Gastrocnemius medialis (tissue), 4 donors: ENCODE measurements around the gene ODAPH. TPM values are rescaled to one million over a fixed set of nuclear protein-coding genes. Genes with fewer than 3 reads are reported as not detected.
"Not testable (repeated sequence)": the region's sequence is repeated elsewhere in the genome, so short reads cannot be mapped to it uniquely, and the experiment has no call there.

Experiments used
- ATAC-seq, 2 donors: fragments of 150-250 bp; one replicate each; pipeline ENCODE4 v1.9.1; 2016
- DNase-seq, 2 donors: peaks; one replicate each; pipeline ENCODE4 v3.0.0-alpha.2; 2019
- H3K27ac ChIP-seq, 4 donors: fragments of 200-600 bp; sonication (generic); 1 replicate in 1 of 4; 2 replicates in 3 of 4; pipeline ENCODE4 v1.5.1; 2016 to 2018; ENCODE audit warnings: mild to moderate bottlenecking in 2 of 4, moderate library complexity in 1 of 4
- H3K27me3 ChIP-seq, 3 donors: fragments of 200-600 bp; sonication (generic) in 2 of 3; 1 replicate in 1 of 3; 2 replicates in 2 of 3; pipeline versions ENCODE4 v1.5.1 to v1.6.0; 2016 to 2019; ENCODE audit warnings: mild to moderate bottlenecking in 1 of 3, moderate library complexity in 1 of 3
- H3K36me3 ChIP-seq, 2 donors: fragments of 200-600 bp; sonication (generic) in 1 of 2; one replicate each; pipeline ENCODE4 v1.5.1; 2017 to 2018
- H3K4me1 ChIP-seq, 2 donors: fragments of 200-600 bp; sonication (generic) in 1 of 2; one replicate each; pipeline ENCODE4 v1.5.1; 2016 to 2017; ENCODE audit warnings: mild to moderate bottlenecking in 2 of 2
- H3K4me3 ChIP-seq, 4 donors: fragments of 200-600 bp; sonication (generic) in 3 of 4; 1 replicate in 1 of 4; 2 replicates in 3 of 4; pipeline ENCODE4 v1.5.1; 2016 to 2019; ENCODE audit warnings: mild to moderate bottlenecking in 2 of 4
- H3K9me3 ChIP-seq, 3 donors: fragments of 200-600 bp; sonication (generic) in 2 of 3; 1 replicate in 1 of 3; 2 replicates in 2 of 3; pipeline ENCODE4 v1.5.1; 2016 to 2019
- CTCF ChIP-seq, 5 experiments: fragments of 450-650 bp in 3 of 5; fragments of 200-600 bp in 2 of 5; sonication (generic) in 2 of 5; IDR thresholded peaks in 4 of 5; conservative IDR thresholded peaks in 1 of 5; 1 replicate in 4 of 5; 2 replicates in 1 of 5; pipeline ENCODE4 v1.5.1; 2016 to 2019; ENCODE audit warnings: antibody characterized with exemption in 5 of 5, mild to moderate bottlenecking in 3 of 5, moderate library complexity in 3 of 5
- POLR2A ChIP-seq, 2 donors: fragments of 450-650 bp; IDR thresholded peaks; one replicate each; pipeline ENCODE4 v1.6.1; 2017; ENCODE audit warnings: antibody characterized with exemption in 2 of 2, mild to moderate bottlenecking in 2 of 2, moderate library complexity in 2 of 2
- in situ Hi-C, 4 donors: fragments of 200-750 bp; cut with MboI; loops; one replicate each; pipeline versions ENCODE4 v1.15.0 to v1.8.0; 2017; ENCODE audit warnings: low sequenced_read_pairs in 4 of 4
- intact Hi-C: fragments of 100-400 bp; cut with DNase I; formaldehyde crosslinking; loops from one replicate; pipeline ENCODE4 v1.15.1; 2023; ENCODE audit warnings: low total_unique reads
- total RNA-seq, 4 donors: library from RNA; depleted of rRNA; stranded (reverse); fragments of >200 nt; gene quantifications; one replicate each; pipeline versions ENCODE4 v1.1.0 to v1.2.3, GENCODE V29; 2016

ODAPH gene
- total RNA-seq = not detected

- Histone ChIP-seq H3K27me3 (no peaks in the 10 kb centered on the region), H3K27ac (no peak within 1 kb of the TSS), H3K4me3 (no peak within 1 kb of the TSS), H3K4me1 (no peaks in the 10 kb centered on the region), H3K9me3 (no peaks in the 10 kb centered on the region), H3K36me3 (no peaks in the 10 kb centered on the region)
- in situ Hi-C loops = no loop called here
- DNase-seq (no peak), ATAC-seq (no peak)
- intact Hi-C loops = no loop called here
- no peak for TF ChIP-seq POLR2A (IDR thresholded peaks at IDR 0.05)
- no peak for TF ChIP-seq CTCF (IDR thresholded peaks at IDR 0.05 in 4 of 5, conservative IDR thresholded peaks at IDR 0.05 in 1 of 5)
Measured at GRCh38 chr4:75555294-75556164, at the start of gene ODAPH. ODAPH (plus strand) TSS chr4:75556066; CDS start chr4:75556083, 17 bp downstream.

- H3K4me3 ChIP-seq, H3K9me3 ChIP-seq, intact Hi-C loops, DNase-seq, in situ Hi-C loops, H3K27me3 ChIP-seq, ATAC-seq: not testable (repeated sequence)
- Histone ChIP-seq H3K4me1 (peaks cover 45 to 46% of the 10 kb centered on the region in 2 donors), H3K27ac (peak overlapping the region in 1 of 4 donors; percentile 8), H3K36me3 (peaks cover 0 to 11% of the 10 kb centered on the region in 2 donors)
Measured at GRCh38 chr4:75509592-75509991, 46.3 kb upstream of the ODAPH start.

GRCh38 chr4:75511841-75512240, 44.0 kb upstream of the ODAPH start:
- Histone ChIP-seq H3K27me3 (no peaks in the 10 kb centered on the region), H3K4me3 (no peak overlapping the region), H3K9me3 (no peaks in the 10 kb centered on the region), H3K27ac (peak overlapping the region in 3 of 4 donors; percentile 41 to 95 (median 95)), H3K36me3 (peaks cover 0 to 5% of the 10 kb centered on the region in 2 donors), H3K4me1 (peaks cover 57 to 60% of the 10 kb centered on the region in 2 donors)
- in situ Hi-C loops = no loop called here
- TF ChIP-seq CTCF (IDR thresholded peaks at IDR 0.05 in 4 of 5, conservative IDR thresholded peaks at IDR 0.05 in 1 of 5) = no peak
- TF ChIP-seq POLR2A (IDR thresholded peaks at IDR 0.05) = no peak
- DNase-seq = no peak
- intact Hi-C loops = loop anchor here (2.0 to 10.0 kb wide), 2 partner anchors 577 to 1645 kb away; partner anchors contain the start of genes CCNG2 and PARM1
- ATAC-seq = no peak

- no peak for ATAC-seq
Measured at GRCh38 chr4:75512386-75513211, 43.3 kb upstream of the ODAPH start.

More at GRCh38 chr4:75512386-75513211, 43.3 kb upstream of the ODAPH start:
- DNase-seq = no peak
- H3K27ac ChIP-seq = peak overlapping the region; percentile 95 to 96 (median 95)
- no peaks in the 10 kb centered on the region for H3K27me3 ChIP-seq
- in situ Hi-C loops (no loop called here), intact Hi-C loops (loop anchor here (2.0 to 10.0 kb wide), 2 partner anchors 578 to 1644 kb away; partner anchors contain the start of genes CCNG2 and PARM1)
- H3K4me1 ChIP-seq = peaks cover 57 to 60% of the 10 kb centered on the region in 2 donors
- peaks cover 0 to 13% of the 10 kb centered on the region in 2 donors for H3K36me3 ChIP-seq
- peak overlapping the region; percentile 86 to 93 (median 88) for H3K4me3 ChIP-seq
- H3K9me3 ChIP-seq = no peaks in the 10 kb centered on the region
- no peak for TF ChIP-seq CTCF (IDR thresholded peaks at IDR 0.05 in 4 of 5, conservative IDR thresholded peaks at IDR 0.05 in 1 of 5)
- TF ChIP-seq POLR2A (IDR thresholded peaks at IDR 0.05) = no peak
